IMR-90 (cell line): ENCODE measurements around the gene UBXN11. TPM values are rescaled to one million over a fixed set of nuclear protein-coding genes. Genes with fewer than 3 reads are reported as not detected.

ENCODE experiments used
- ATAC-seq: fragments of 200-7000 bp; cut with Tn5 transposase; 2 replicates; pipeline ENCODE4 v1.9.1; 2020; ENCODE audit warnings: low read depth, mild to moderate bottlenecking, moderate library complexity
- BruUV-seq: library from RNA; stranded (reverse); fragments of 400-500 nt; replicated peaks from 2 replicates; lab custom pipeline; 2021; lab: Mats Ljungman, UMichigan
- CTCF ChIA-PET: fragments of 300-600 bp; formaldehyde crosslinking; extraction: SDS; loops from one replicate; lab custom pipeline; 2021; ENCODE audit warnings: antibody characterized with exemption; lab: Yijun Ruan, JAX
- POLR2A ChIA-PET: fragments of 300-600 bp; sonication (Branson Sonifier 250); formaldehyde crosslinking; loops from one replicate; lab custom pipeline; 2022; ENCODE audit warnings: antibody characterized with exemption; ENCODE audit not compliant: unreplicated experiment; lab: Charles Lee
- DNase-seq: peaks from one replicate; pipeline ENCODE4 v3.0.0; 2013
- H2AFZ ChIP-seq: replicated peaks from 2 replicates; pipeline ENCODE3; 2013; ENCODE audit warnings: low read length, mild to moderate bottlenecking; ENCODE audit not compliant: poor library complexity
- H2AK5ac ChIP-seq: 2 replicates; pipeline ENCODE4 v1.6.1; 2013; ENCODE audit warnings: low read depth, low read length, inconsistent platforms
- H2AK9ac ChIP-seq: replicated peaks from 2 replicates; pipeline ENCODE3; 2013; ENCODE audit warnings: mild to moderate bottlenecking, low read depth, low read length, moderate library complexity; ENCODE audit not compliant: poor library complexity
- H2BK120ac ChIP-seq: 2 replicates; pipeline ENCODE4 v1.6.1; 2013; ENCODE audit warnings: low read depth, low read length, inconsistent platforms
- H2BK15ac ChIP-seq: 3 replicates; pipeline ENCODE4 v1.6.1; 2013; ENCODE audit warnings: low read depth, low read length, inconsistent platforms
- H2BK20ac ChIP-seq: 2 replicates; pipeline ENCODE4 v1.6.1; 2013; ENCODE audit warnings: low read depth, mild to moderate bottlenecking, inconsistent platforms, low read length, moderate library complexity
- H2BK5ac ChIP-seq: 2 replicates; pipeline ENCODE4 v1.6.1; 2013; ENCODE audit warnings: mild to moderate bottlenecking, low read depth, low read length, inconsistent platforms; ENCODE audit not compliant: poor library complexity, severe bottlenecking
- H3K14ac ChIP-seq: replicated peaks from 2 replicates; pipeline ENCODE4 v1.6.1; 2013; ENCODE audit warnings: low read depth, low read length, inconsistent platforms
- H3K18ac ChIP-seq: 2 replicates; pipeline ENCODE4 v1.6.1; 2013; ENCODE audit warnings: low read depth, low read length, control low read depth
- H3K23ac ChIP-seq: 2 replicates; pipeline ENCODE4 v1.6.1; 2013; ENCODE audit warnings: low read depth, low read length, inconsistent platforms
- H3K27ac ChIP-seq: 2 replicates; pipeline ENCODE4 v1.5.1; 2013; ENCODE audit warnings: mild to moderate bottlenecking, control low read depth, low read length; ENCODE audit not compliant: insufficient read depth
- H3K27me3 ChIP-seq: 2 replicates; pipeline ENCODE4 v1.6.1; 2013; ENCODE audit warnings: low read length; ENCODE audit not compliant: control insufficient read depth, insufficient read depth
- H3K36me3 ChIP-seq: 2 replicates; pipeline ENCODE4 v1.6.1; 2013; ENCODE audit warnings: low read length, mixed read lengths; ENCODE audit not compliant: control insufficient read depth, insufficient read depth
- H3K4ac ChIP-seq: 2 replicates; pipeline ENCODE4 v1.6.1; 2013; ENCODE audit warnings: low read depth, low read length, inconsistent platforms
- H3K4me1 ChIP-seq: 2 replicates; pipeline ENCODE4 v1.6.1; 2013; ENCODE audit warnings: low read length, mixed read lengths; ENCODE audit not compliant: control insufficient read depth, insufficient read depth
- H3K4me2 ChIP-seq: 2 replicates; pipeline ENCODE4 v1.6.1; 2013; ENCODE audit warnings: low read depth, mild to moderate bottlenecking, control low read depth, low read length, moderate library complexity
- H3K4me3 ChIP-seq: 2 replicates; pipeline ENCODE4 v1.5.1; 2013; ENCODE audit warnings: low read depth, mild to moderate bottlenecking, control low read depth, low read length, moderate library complexity; ENCODE audit not compliant: insufficient read depth
- H3K56ac ChIP-seq: 2 replicates; pipeline ENCODE4 v1.6.1; 2013; ENCODE audit warnings: low read length, inconsistent platforms; ENCODE audit not compliant: insufficient read depth; ENCODE audit errors: extremely low read depth
- H3K79me1 ChIP-seq, 2 experiments: 2 replicates each; pipeline ENCODE4 v1.6.1; 2013; ENCODE audit warnings: low read length in 2 of 2, inconsistent platforms in 1 of 2, low read depth in 1 of 2
- H3K9ac ChIP-seq: 2 replicates; pipeline ENCODE4 v1.6.1; 2013; ENCODE audit warnings: low read depth, low read length, control low read depth
- H3K9me1 ChIP-seq: 2 replicates; pipeline ENCODE4 v1.6.1; 2013; ENCODE audit warnings: low read length, inconsistent platforms; ENCODE audit not compliant: insufficient read depth
- H3K9me3 ChIP-seq: 2 replicates; pipeline ENCODE4 v1.6.1; 2013; ENCODE audit warnings: low read length; ENCODE audit not compliant: control insufficient read depth, insufficient read depth
- H4K20me1 ChIP-seq: 2 replicates; pipeline ENCODE4 v1.6.1; 2013; ENCODE audit warnings: low read length, inconsistent platforms; ENCODE audit not compliant: insufficient read depth
- H4K5ac ChIP-seq: 2 replicates; pipeline ENCODE4 v1.6.1; 2013; ENCODE audit warnings: mild to moderate bottlenecking, low read depth, low read length, control low read depth
- H4K8ac ChIP-seq, 2 experiments: 2 replicates each; pipeline ENCODE4 v1.6.1; 2013; ENCODE audit warnings: low read depth in 2 of 2, low read length in 2 of 2, control low read depth in 1 of 2, inconsistent platforms in 1 of 2
- H4K91ac ChIP-seq: 2 replicates; pipeline ENCODE4 v1.6.1; 2013; ENCODE audit warnings: low read depth, low read length, inconsistent platforms; ENCODE audit not compliant: insufficient read depth
- BHLHE40 ChIP-seq: fragments of 150-350 bp; IDR thresholded peaks from 2 replicates; pipeline ENCODE4 v1.6.1; 2016; ENCODE audit warnings: mild to moderate bottlenecking, low read depth, low read length
- CHD1 ChIP-seq: IDR thresholded peaks from 2 replicates; pipeline ENCODE4 v1.6.1; 2012; ENCODE audit warnings: low read depth, low read length, improper control_type of control experiment
- FOS ChIP-seq: fragments of 150-350 bp; IDR thresholded peaks from 2 replicates; pipeline ENCODE4 v1.6.1; 2016; ENCODE audit warnings: low read depth, low read length
- MAFK ChIP-seq: IDR thresholded peaks from 2 replicates; pipeline ENCODE4 v1.6.1; 2012; ENCODE audit warnings: low read depth, low read length, improper control_type of control experiment
- MXI1 ChIP-seq: IDR thresholded peaks from 2 replicates; pipeline ENCODE4 v1.6.1; 2012; ENCODE audit warnings: low read depth, mild to moderate bottlenecking, low read length, moderate library complexity, borderline replicate concordance
- NFE2L2 ChIP-seq: fragments of 150-350 bp; IDR thresholded peaks from 2 replicates; pipeline ENCODE4 v1.6.1; 2016; ENCODE audit warnings: low read depth, mild to moderate bottlenecking, low read length
- POLR2A ChIP-seq: IDR thresholded peaks from 2 replicates; pipeline ENCODE4 v1.6.1; 2012; ENCODE audit warnings: mild to moderate bottlenecking, low read depth, low read length
- RAD21 ChIP-seq: IDR thresholded peaks from 2 replicates; pipeline ENCODE4 v1.6.1; 2012; ENCODE audit warnings: low read length, improper control_type of control experiment
- RCOR1 ChIP-seq: IDR thresholded peaks from 2 replicates; pipeline ENCODE4 v1.6.1; 2012; ENCODE audit warnings: mild to moderate bottlenecking, low read length, improper control_type of control experiment; ENCODE audit not compliant: insufficient replicate concordance
- RFX5 ChIP-seq: IDR thresholded peaks from 2 replicates; pipeline ENCODE4 v1.8.0; 2012; ENCODE audit warnings: low read depth, mild to moderate bottlenecking, low read length, moderate library complexity
- SMC3 ChIP-seq: fragments of 150-350 bp; IDR thresholded peaks from 2 replicates; pipeline ENCODE4 v1.6.1; 2016; ENCODE audit warnings: low read depth, mild to moderate bottlenecking, antibody characterized with exemption, low read length, moderate library complexity
- USF2 ChIP-seq: fragments of 150-350 bp; IDR thresholded peaks from 2 replicates; pipeline ENCODE4 v1.6.1; 2017; ENCODE audit warnings: mild to moderate bottlenecking, antibody characterized with exemption, low read length, low read depth
- WGBS, 2 experiments: methylation state at CpG; one replicate each; pipeline versions ENCODE4 v1.1.5 to v1.1.7; 2013; ENCODE audit warnings: missing lambda C conversion rate in 2 of 2; ENCODE audit not compliant: insufficient read length in 1 of 2; ENCODE audit errors: extremely low coverage in 2 of 2; 5-methylcytosine and 5-hydroxymethylcytosine counted together
- dilution Hi-C: fragments of 300-500 bp; cut with HindIII; formaldehyde crosslinking; loops from one replicate; pipeline ENCODE4 v1.14.3; 2018; ENCODE audit warnings: low sequenced_read_pairs; ENCODE audit not compliant: unreplicated experiment
- in situ Hi-C: fragments of 300-500 bp; cut with MboI; formaldehyde crosslinking; loops from 3 replicates; pipeline ENCODE4 v1.14.3; 2019; ENCODE audit warnings: low sequenced_read_pairs, inconsistent platforms, mixed read lengths
- intact Hi-C: fragments of 100-400 bp; cut with micrococcal nuclease; formaldehyde crosslinking; loops from 2 replicates; pipeline ENCODE4 v1.10.0; 2022
- polyA plus RNA-seq, 3 experiments: library from polyadenylated mRNA; depleted of rRNA; stranded (reverse); fragments of >200 nt; gene quantifications; 2 replicates each; pipeline ENCODE4 v1.2.3, GENCODE V29; 2012; ENCODE audit warnings: low replicate concordance in 1 of 3
- total RNA-seq: library from RNA; depleted of rRNA; stranded (reverse); fragments of >200 nt; gene quantifications from 2 replicates; pipeline ENCODE4 v1.2.3, GENCODE V29; 2012
- TF ChIP-seq, protein P1 (sequence below): fragments of 150-350 bp; IDR thresholded peaks from 2 replicates; pipeline ENCODE4 v1.6.1; 2016; ENCODE audit warnings: low read depth, mild to moderate bottlenecking, low read length, moderate library complexity, borderline replicate concordance

The UBXN11 gene
- total and polyA plus RNA-seq, 2 of the 4 experiments (the other 2 are of a cell fraction) = 5.2 to 17.0 TPM

- in situ Hi-C loops = no loop called here
- Histone ChIP-seq H3K79me1 (peaks cover 24 to 54% of the 10 kb centered on the region in 2 experiments), H3K27me3 (no peaks in the 10 kb centered on the region), H3K18ac (peak overlapping the region; percentile 20; the same call in 1 of the 2 replicates), H3K9me3 (no peaks in the 10 kb centered on the region), H3K9ac (no peak overlapping the region), H2BK15ac (no peak overlapping the region), H2AFZ (no peak overlapping the region), H2AK9ac (no peak overlapping the region), H4K5ac (no peak overlapping the region; the same call in 1 of the 2 replicates), H4K20me1 (no peaks in the 10 kb centered on the region), H3K4ac (peak overlapping the region; percentile 24; the same call in 1 of the 2 replicates), H2AK5ac (no peak overlapping the region), H3K23ac (peak overlapping the region; percentile 59; the same call in 1 of the 2 replicates), H3K4me1 (peaks cover 4% of the 10 kb centered on the region), H3K4me2 (peak overlapping the region; percentile 34; the same call in 1 of the 2 replicates), H2BK20ac (no peak overlapping the region), H2BK5ac (peak overlapping the region; percentile 29), H2BK120ac (peak overlapping the region; percentile 51; the same call in 1 of the 2 replicates), H3K27ac (no peak overlapping the region), H3K4me3 (no peak overlapping the region), H4K8ac (peak overlapping the region in 1 of 2 experiments; percentile 10; a peak in 1 of 4 replicates), H3K36me3 (no peaks in the 10 kb centered on the region), H3K14ac (0 out of 2 replicates have a peak overlapping the region, but pooled peaks have one; percentile 10), H3K9me1 (peaks cover 6% of the 10 kb centered on the region; the same call in 1 of the 2 replicates), H3K56ac (no peak overlapping the region), H4K91ac (no peak overlapping the region)
- no TSS peak for BruUV-seq
- ATAC-seq = no peak
- ChIA-PET CTCF (interaction anchor here (1.6 kb wide), 1 partner anchor 42 kb away, joined by 3 read pairs; no protein-coding TSS in a partner anchor), POLR2A (no interaction called here)
- TF ChIP-seq SMC3 = no peak
- no peak for TF ChIP-seq RCOR1
- TF ChIP-seq CHD1 = no peak
- TF ChIP-seq NFE2L2 = peak; percentile 97
- no peak for TF ChIP-seq MXI1
- peak; percentile 73 for TF ChIP-seq MAFK
- no peak for TF ChIP-seq BHLHE40
- no peak for TF ChIP-seq RFX5
- no peak for TF ChIP-seq RAD21
- no peak for TF ChIP-seq POLR2A
- TF ChIP-seq, protein P1, sequence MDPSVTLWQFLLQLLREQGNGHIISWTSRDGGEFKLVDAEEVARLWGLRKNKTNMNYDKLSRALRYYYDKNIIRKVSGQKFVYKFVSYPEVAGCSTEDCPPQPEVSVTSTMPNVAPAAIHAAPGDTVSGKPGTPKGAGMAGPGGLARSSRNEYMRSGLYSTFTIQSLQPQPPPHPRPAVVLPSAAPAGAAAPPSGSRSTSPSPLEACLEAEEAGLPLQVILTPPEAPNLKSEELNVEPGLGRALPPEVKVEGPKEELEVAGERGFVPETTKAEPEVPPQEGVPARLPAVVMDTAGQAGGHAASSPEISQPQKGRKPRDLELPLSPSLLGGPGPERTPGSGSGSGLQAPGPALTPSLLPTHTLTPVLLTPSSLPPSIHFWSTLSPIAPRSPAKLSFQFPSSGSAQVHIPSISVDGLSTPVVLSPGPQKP = no peak
- no peak for TF ChIP-seq USF2
- no peak for TF ChIP-seq FOS
- WGBS, 2 experiments = no CpG with 5 or more reads among the region's 6 CpGs
- DNase-seq = peak; percentile 33
- dilution Hi-C loops = no loop called here
- intact Hi-C loops = loop anchor here (10.0 kb wide), 1 partner anchor 133 kb away; no protein-coding TSS in a partner anchor
Measured at GRCh38 chr1:26237230-26237966, 69.0 kb downstream of the UBXN11 start.
